ENCODE data around the gene USF2. TPM values are rescaled to one million over a fixed set of nuclear protein-coding genes. Genes with fewer than 3 reads are reported as not detected.
"Not testable (repeated sequence)": the region's sequence is repeated elsewhere in the genome, so short reads cannot be mapped to it uniquely, and the experiment has no call there.

USF2 gene
- 100 to 1,000 TPM in 2 of 3 donors, 10 to 100 TPM in 1; 94.5 to 131 (median 116) TPM for total RNA-seq
- long read RNA-seq, donor 1, partial matches to known transcripts, result 34 of 52 reads
- long read RNA-seq, donor 1, other reads (novel, unspliced or antisense), result 8 of 52 reads
- long read RNA-seq, donor 2, partial matches to known transcripts, result 4 of 8 reads
- long read RNA-seq, donor 2, other reads (novel, unspliced or antisense), result 0 of 8 reads

DNA sequence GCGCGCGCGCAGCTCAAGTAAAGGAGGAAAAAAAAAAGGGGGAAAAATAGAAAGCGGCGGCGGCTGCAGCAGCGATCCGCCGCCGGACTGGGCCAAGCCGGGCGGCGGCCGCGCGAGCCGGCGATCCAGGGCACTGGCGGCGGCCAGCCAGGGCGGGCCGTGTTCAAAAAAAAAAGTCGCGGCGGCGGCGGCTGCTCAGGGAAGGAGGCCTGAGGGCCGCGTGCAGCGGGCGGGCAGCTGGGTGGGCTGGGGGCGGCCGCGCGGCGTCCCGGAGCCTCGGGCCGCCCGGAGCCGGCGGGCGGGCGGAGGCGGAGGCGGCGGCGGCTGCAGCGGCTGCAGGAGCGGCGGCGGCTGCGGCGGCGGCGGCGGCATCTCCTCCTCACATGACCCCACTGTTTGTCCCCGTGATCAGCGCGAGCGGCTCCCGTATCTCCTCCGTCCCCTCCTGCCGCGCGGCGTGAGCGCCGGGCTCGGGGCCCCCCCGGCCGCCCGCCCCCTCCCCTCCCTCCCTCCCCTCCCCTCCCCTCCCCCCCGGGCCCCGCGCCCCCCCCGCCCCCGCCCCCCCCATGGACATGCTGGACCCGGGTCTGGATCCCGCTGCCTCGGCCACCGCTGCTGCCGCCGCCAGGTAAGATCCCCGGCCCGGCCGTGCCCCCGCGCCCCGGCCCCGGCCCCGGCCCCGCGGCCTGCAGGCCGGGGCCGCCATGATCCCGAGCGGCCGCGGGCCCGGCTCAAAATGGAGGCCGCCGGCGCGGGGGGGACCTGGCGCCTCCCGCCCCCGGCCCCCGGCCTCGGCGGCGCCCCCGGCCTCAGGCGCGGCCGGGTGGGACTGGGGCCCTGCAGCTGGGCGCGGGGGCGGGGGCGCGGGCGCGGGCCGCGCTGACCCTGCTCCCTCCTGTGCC, at the start of gene USF2:
TSS of gene USF2 (plus strand) at position 427 of the 902 bp plus-strand sequence. CDS start at position 567, 140 bp downstream.
- ATAC-seq, result peak; percentile 27
- Histone ChIP-seq H3K4me1 (ENCODE audit: low read depth) (peaks cover 20% of the 10 kb centered on the region), H3K36me3 (ENCODE audit: low read depth) (peaks cover 5% of the 10 kb centered on the region), H3K4me3 (peak within 1 kb of the TSS; percentile 63), H3K9me3 (no peaks in the 10 kb centered on the region)
- TF ChIP-seq, protein P1, sequence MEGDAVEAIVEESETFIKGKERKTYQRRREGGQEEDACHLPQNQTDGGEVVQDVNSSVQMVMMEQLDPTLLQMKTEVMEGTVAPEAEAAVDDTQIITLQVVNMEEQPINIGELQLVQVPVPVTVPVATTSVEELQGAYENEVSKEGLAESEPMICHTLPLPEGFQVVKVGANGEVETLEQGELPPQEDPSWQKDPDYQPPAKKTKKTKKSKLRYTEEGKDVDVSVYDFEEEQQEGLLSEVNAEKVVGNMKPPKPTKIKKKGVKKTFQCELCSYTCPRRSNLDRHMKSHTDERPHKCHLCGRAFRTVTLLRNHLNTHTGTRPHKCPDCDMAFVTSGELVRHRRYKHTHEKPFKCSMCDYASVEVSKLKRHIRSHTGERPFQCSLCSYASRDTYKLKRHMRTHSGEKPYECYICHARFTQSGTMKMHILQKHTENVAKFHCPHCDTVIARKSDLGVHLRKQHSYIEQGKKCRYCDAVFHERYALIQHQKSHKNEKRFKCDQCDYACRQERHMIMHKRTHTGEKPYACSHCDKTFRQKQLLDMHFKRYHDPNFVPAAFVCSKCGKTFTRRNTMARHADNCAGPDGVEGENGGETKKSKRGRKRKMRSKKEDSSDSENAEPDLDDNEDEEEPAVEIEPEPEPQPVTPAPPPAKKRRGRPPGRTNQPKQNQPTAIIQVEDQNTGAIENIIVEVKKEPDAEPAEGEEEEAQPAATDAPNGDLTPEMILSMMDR (IDR thresholded peaks at IDR 0.05), result no peak
- DNase-seq, result peak; percentile 75 to 91 (median 77)
- intact Hi-C loops (cut with DNase I, micrococcal nuclease), result no loop called here

DNA sequence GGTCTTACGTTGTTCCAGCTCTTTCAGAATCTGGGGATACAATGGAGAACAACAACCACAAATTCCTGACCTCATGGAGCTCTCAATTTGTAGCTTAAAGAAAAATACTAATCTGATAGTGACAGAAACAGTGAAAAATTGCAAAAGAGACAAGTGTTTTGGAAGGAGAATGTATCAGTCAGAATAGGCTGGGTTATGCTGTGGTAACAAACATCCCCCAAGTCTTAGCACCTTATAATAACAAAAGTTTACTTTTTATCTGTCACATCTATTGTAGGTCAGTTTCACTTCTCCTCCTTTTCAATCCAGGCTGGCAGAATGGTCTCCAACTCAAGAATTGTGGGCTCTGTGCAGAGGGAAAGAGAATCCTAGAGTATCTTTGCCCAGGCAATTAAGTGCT, 49.8 kb upstream of the USF2 start:
- Histone ChIP-seq H3K4me3 (no peak overlapping the region), H3K9me3 (peaks cover 5% of the 10 kb centered on the region), H3K36me3 (ENCODE audit: low read depth) (no peaks in the 10 kb centered on the region), H3K4me1 (ENCODE audit: low read depth) (peaks cover 5% of the 10 kb centered on the region)
- intact Hi-C loops (cut with DNase I, micrococcal nuclease), result no loop called here
- TF ChIP-seq, protein P1 (IDR thresholded peaks at IDR 0.05), result no peak
- DNase-seq, result no peak
- ATAC-seq, result no peak

- H3K4me3 ChIP-seq, result no peak overlapping the region
- TF ChIP-seq, protein P1 (IDR thresholded peaks at IDR 0.05), result no peak
- peak; percentile 58 for ATAC-seq
- H3K36me3 ChIP-seq (ENCODE audit: low read depth), result no peaks in the 10 kb centered on the region
- no peak for DNase-seq
- H3K4me1 ChIP-seq (ENCODE audit: low read depth), result no peaks in the 10 kb centered on the region
- intact Hi-C loops (cut with DNase I, micrococcal nuclease), result no loop called here
- peaks cover 5% of the 10 kb centered on the region for H3K9me3 ChIP-seq
Measured at GRCh38 chr19:35220315-35220921, 48.3 kb upstream of the USF2 start.

- H3K4me3 ChIP-seq; H3K4me1 ChIP-seq (ENCODE audit: low read depth); intact Hi-C loops (cut with DNase I, micrococcal nuclease); ATAC-seq; DNase-seq; H3K9me3 ChIP-seq; H3K36me3 ChIP-seq (ENCODE audit: low read depth): not testable (repeated sequence)
Measured at GRCh38 chr19:35220973-35221590, 47.7 kb upstream of the USF2 start.

GRCh38 chr19:35222373-35223015, 46.3 kb upstream of the USF2 start:
- Histone ChIP-seq H3K9me3 (no peaks in the 10 kb centered on the region), H3K36me3 (ENCODE audit: low read depth) (no peaks in the 10 kb centered on the region), H3K4me1 (ENCODE audit: low read depth) (no peaks in the 10 kb centered on the region), H3K4me3 (no peak overlapping the region)
- TF ChIP-seq, protein P1 (IDR thresholded peaks at IDR 0.05), result no peak
- ATAC-seq (no peak), DNase-seq (no peak)
- intact Hi-C loops (cut with DNase I, micrococcal nuclease), result no loop called here

Measured in mucosa of descending colon (tissue), 3 donors.